GM18867 (cell line): ENCODE measurements around the gene AP1G1.
A peak's percentile ranks its signal among the peaks of the same experiment; 100 is the strongest.
"Not testable (repeated sequence)": the region's sequence is repeated elsewhere in the genome, so short reads cannot be mapped to it uniquely, and the experiment has no call there.

ENCODE experiments used
- ATAC-seq: cut with Tn5 transposase; IDR thresholded peaks from one replicate; pipeline ENCODE4 v1.9.1; 2021; ENCODE audit warnings: mild to moderate bottlenecking, moderate library complexity; ENCODE audit not compliant: unreplicated experiment

The AP1G1 gene

DNA sequence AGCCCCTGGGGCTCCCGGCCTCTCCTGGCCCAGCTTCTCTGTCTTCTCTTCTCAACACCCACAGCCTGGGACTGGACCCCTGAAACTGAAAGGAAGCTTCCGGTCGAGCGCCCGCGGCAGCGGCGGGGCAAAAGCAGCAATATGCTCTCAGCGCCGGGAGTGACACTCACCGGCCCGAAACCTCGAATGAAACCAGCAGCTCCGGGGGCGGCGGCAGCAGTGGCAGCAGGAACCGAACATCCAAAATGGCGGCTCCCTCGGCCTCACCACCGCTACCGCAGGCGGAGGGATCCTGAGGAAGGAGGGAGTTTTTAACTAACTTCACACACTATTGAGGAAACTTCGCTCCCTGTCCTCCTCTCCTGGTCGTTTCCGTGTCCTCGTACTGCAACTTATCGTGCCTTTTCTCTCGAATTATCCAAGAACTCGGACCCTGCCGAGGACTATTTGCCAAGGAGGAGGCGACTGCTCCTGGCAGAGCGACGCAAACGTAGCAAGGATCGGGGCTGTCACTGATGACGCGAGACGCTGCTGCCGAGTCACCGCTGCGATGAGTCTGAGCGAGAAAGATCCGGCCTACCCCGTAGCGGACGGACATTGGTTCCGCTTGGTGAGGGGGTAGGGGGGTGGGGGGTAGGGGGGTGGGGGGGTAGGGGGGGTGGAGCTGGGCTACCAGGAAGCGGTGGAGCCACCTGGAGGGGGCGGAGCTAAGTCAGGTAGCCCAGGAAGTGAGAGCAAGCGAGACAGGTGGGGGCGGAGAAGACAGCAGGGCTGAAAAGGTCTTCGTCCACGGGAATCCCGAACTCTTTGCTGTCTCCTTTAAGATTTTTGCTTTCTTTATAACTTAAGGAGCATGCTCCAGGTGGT, at the start of gene AP1G1:
Gene AP1G1, minus strand, starts transcription at position 242 of the 867 bp plus-strand sequence. CDS start 19,355 bp downstream, outside the sequence.
- ATAC-seq: peak; percentile 79

DNA sequence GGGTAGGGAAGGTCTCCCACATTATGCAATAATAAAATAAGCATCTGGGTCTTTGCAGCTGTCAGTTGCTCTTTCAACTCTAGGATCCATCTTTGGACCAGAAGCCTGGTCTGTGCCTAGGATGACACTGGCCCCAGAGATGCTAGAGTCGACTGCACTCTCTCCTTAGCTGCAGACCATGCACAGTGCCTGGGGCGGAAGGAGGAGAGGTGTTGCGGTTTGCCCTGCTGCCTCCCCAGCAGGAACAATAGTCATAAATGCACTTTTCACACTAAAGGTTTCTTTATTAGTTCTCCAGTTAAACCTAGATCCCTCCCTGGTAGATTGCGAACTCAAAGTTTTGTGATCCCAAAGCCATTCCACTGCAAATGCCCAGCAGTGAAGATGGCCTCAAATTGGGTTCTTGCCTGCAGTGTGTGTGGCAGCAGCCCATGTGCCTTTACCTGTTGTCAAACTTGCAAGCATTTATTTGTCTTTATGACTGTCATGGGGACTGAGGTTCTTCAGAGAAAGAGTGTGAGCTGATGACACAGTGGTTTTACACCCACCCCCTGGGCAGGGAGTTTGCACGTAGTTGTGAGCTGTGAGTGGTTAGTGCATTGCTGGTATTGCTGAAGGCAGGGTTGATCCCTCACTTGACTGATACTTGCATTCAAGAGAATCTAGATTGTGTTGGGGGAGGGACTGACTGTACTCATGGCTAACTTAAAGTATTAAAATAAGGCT, 47.5 kb upstream of the AP1G1 start:
- no peak for ATAC-seq

DNA sequence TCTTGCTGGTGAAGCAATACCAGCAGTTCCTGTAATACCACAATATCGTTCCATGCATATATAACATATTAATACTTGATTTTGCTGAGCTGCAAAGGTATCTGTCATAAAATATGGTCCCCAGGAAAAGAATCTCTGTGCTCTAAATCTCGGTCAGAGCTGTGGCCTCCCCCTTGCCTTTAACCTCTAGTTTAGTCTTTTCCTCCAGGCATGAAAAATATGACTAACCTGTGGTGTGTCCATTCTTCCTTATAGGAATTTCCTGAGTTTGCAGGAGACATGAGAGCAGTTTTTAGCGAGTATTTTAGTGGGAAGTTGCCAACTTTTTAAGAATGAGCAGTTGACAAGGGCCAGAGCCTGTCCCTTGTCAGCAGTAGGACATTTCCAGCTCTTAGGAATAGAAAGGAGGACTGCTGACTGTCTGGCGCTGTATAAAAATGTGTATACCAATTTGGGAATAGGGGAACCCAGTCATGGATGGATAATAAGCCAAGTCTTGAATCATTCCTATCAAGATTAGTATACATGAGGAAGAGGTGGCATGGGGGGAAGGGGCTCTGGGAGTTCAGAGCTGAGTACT, 45.8 kb upstream of the AP1G1 start:
- ATAC-seq: no peak

DNA sequence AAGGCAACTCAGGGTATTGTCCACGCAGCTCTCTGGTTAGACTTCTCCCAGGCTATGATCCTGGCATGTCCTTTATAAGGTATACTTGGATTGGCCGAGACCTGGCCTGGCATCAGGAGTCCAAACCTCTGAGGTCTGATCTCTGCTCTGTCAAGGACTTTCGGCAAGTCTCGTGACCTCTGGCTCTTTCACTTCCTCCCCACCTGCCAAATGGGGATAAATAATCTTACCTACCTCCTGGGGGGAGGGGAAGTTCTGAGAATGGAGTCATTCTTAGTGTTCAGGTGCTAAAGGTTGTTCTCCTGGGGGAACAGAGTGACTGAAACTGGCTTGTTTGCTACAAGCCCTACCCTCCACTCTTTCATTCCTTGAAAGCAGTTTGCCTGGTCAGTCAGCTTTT, 44.8 kb upstream of the AP1G1 start:
- ATAC-seq: peak; percentile 77

DNA sequence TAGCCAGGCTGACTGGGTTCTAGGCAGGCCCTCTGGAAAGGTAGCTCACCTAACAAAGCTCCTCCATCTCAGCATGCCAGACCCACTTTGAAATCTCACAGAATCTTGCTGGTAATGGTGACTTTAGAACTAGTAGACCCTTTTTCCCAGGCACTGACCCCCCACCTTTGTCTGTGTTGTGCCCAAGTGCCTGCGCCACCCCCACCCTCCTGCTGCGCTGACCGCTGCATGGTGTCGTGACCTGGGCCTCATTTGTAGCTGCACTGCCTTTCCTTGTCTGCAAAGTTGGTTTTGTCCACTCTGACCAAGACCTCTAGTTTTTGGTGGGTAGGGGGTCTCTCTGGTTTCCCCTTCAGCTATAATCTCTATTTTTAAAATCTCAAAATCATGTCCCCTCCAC, 43.9 kb upstream of the AP1G1 start:
- ATAC-seq: no peak

DNA sequence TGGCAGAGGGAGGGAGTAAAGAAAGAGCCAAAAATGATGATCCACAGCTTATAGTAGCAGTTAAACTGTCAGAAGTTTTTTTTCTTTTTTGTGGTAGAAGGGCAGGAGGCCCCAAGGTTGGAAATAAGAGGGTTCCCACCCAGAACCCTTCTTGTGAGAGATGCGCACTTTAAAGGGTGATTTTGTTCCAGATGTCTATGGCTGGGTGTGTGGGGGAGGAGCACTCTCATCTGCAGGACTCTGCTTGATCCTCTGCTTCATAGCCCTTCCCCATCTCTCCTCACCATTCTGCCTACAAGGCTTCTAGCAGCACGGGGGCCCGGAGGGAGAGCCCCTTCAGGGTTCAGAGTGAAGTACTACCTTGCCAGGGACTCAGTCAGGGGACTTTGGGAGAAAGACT, 43.5 kb upstream of the AP1G1 start:
- no peak for ATAC-seq

- ATAC-seq: no peak
These were observed 43.1 kb upstream of the AP1G1 start for GRCh38 chr16:71851746-71852145.

- ATAC-seq: no peak
These were observed 40.0 kb upstream of the AP1G1 start for GRCh38 chr16:71848622-71849021.

- no peak for ATAC-seq
These were observed 38.5 kb upstream of the AP1G1 start for GRCh38 chr16:71847096-71847495.

GRCh38 chr16:71846431-71846830, 37.8 kb upstream of the AP1G1 start:
- no peak for ATAC-seq

- peak; percentile 66 for ATAC-seq
These were observed 37.2 kb upstream of the AP1G1 start, which contains the start of gene ATXN1L for GRCh38 chr16:71845639-71846430. ATXN1L (plus strand) TSS chr16:71845976; CDS start chr16:71849741, 3,765 bp downstream.

DNA sequence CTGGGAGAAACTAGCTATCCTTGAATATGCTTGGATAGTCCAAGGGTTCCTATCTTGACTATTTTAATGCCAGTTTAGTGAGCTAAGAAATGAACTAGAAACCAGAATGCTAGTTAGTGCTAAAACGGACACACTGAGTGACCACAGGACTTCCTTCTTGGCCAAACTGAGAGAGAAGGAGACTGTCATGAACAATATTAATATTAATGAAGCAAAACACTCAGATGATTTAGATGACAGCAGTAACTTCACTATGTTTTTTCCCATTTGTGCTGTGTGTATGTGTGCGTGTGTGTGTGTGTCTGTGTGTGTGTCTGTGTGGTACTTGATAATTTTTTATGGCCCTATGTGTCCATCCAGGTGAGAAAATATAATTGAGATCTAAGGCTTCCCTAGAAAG, 34.9 kb upstream of the AP1G1 start:
- ATAC-seq: no peak

GRCh38 chr16:71840052-71840451, 31.4 kb upstream of the AP1G1 start:
- no peak for ATAC-seq

DNA sequence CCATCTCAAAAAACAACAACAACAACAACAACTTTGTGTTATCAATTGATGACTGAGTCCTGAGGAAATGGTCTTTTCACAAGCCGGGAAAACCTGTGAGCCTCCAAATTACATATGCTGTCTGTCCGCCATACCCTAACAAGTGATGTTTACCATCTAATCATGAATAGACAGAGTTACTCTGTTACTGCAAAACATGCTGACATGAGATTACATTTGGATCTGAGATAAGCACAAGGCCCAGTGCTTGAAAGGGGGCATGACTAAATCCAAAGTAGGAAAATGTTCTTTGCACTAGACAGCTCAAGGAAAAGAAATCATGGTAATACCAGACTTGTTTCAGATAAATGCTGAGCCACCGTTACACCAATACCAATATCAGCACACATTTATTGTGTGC, 28.5 kb upstream of the AP1G1 start:
- ATAC-seq: no peak

DNA sequence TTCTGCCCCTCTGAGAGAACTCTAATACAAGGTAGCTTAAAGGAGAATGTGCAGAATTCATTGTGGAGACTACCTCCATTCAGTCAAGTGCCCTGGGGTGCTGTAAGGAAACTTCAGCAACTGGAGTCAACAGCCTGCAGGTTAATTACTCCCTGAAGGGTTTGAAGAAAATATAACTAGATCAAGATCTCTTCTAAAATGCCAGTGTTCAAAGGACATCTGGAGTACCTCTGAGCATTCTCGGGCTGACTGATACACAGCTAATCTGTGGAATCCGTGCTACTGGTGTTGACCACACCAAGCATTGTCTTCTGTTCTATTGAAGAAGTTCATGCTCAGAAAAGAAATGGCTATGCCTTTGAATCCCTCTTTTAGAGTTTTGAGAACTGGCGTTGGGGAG, 25.7 kb upstream of the AP1G1 start:
- no peak for ATAC-seq

DNA sequence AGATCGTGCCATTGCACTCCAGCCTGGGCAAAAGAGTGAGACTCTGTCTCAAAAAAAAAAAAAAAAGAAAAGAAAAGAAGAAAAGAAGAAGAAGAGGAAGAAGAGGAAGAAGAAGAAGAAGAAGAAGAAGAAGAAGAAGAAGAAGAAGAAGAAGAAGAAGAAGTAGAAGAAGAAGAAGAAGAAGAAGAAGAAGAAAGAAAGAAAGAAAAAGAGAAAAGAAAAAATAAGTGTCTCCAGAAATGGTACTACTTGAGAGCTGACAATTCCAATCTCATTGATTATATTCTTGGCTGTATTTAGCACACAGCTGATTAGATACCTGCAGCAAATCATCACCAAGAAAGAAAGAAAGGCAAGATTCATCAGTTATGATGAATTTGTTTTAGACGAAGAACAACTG, 23.5 kb upstream of the AP1G1 start:
- not testable (repeated sequence) for ATAC-seq

- ATAC-seq: not testable (repeated sequence)
These were observed 23.1 kb upstream of the AP1G1 start for GRCh38 chr16:71831698-71832097.

- no peak for ATAC-seq
These were observed 21.7 kb upstream of the AP1G1 start for GRCh38 chr16:71830359-71830758.

DNA sequence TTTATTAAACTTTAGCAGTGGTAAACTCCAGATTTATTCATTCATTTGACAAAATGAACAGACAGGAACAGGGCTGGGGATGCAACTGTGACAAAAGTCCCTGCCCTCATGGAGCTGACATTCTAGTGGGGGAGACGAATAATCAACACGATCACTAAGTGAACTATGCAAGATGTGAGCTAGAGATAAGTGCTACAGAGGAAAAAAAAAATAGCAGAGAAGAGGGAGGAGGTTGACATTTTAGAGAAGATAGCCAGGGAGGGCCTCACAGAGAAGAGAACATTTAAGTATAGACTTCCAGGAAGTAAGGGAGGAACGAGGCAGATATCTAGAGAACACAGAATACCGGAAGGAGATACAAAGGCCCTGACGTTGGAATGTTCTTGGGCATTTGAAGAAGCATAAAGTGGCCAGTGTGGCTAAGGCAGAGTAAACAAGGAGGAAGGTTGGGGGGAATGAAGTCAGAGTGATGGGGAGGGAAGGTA, 17.9 kb upstream of the AP1G1 start:
- ATAC-seq: no peak

GRCh38 chr16:71817155-71817500, 8.5 kb upstream of the AP1G1 start:
- ATAC-seq: peak; percentile 7
